Endodermal cell (in vitro differentiated cells): ENCODE data around the gene TRDN. TPM values are rescaled to one million over a fixed set of nuclear protein-coding genes. Genes with fewer than 3 reads are reported as not detected.

Experiments used
- DNase-seq: peaks from one replicate; pipeline ENCODE4 v3.0.0-alpha.2; 2017
- H3K27ac ChIP-seq: 2 replicates; pipeline ENCODE4 v1.5.1; 2013; ENCODE audit warnings: mild to moderate bottlenecking, low read depth, low read length, moderate library complexity
- H3K27me3 ChIP-seq: 2 replicates; pipeline ENCODE4 v1.6.1; 2013; ENCODE audit warnings: mild to moderate bottlenecking, low read length, moderate library complexity; ENCODE audit not compliant: insufficient read depth, control insufficient read depth, poor library complexity, severe bottlenecking
- H3K36me3 ChIP-seq: 2 replicates; pipeline ENCODE4 v1.7.0; 2013; ENCODE audit warnings: mild to moderate bottlenecking, low read length, moderate library complexity; ENCODE audit not compliant: control insufficient read depth, insufficient read depth
- H3K4me1 ChIP-seq: one replicate; pipeline ENCODE4 v1.7.0; 2013; ENCODE audit warnings: low read length; ENCODE audit not compliant: control insufficient read depth, insufficient read depth
- H3K4me3 ChIP-seq: 2 replicates; pipeline ENCODE4 v1.5.1; 2013; ENCODE audit warnings: mild to moderate bottlenecking, low read length, moderate library complexity
- H3K9ac ChIP-seq: 2 replicates; pipeline ENCODE4 v1.6.1; 2013; ENCODE audit warnings: mild to moderate bottlenecking, low read length, moderate library complexity; ENCODE audit not compliant: poor library complexity, severe bottlenecking; ENCODE audit errors: extremely low read depth
- H3K9me3 ChIP-seq: 2 replicates; pipeline ENCODE4 v1.6.1; 2013; ENCODE audit warnings: mild to moderate bottlenecking, low read length, moderate library complexity; ENCODE audit not compliant: control insufficient read depth
- H3K27ac Mint-ChIP-seq: 2 replicates; pipeline ENCODE4 v1.8.0; 2020; ENCODE audit warnings: mixed read lengths
- H3K27me3 Mint-ChIP-seq: 2 replicates; pipeline ENCODE4 v1.8.0; 2021; ENCODE audit warnings: mild to moderate bottlenecking, mixed read lengths; ENCODE audit not compliant: insufficient read depth
- H3K36me3 Mint-ChIP-seq: 2 replicates; pipeline ENCODE4 v1.8.0; 2020; ENCODE audit warnings: low read depth, mixed read lengths
- H3K4me1 Mint-ChIP-seq: 2 replicates; pipeline ENCODE4 v1.8.0; 2020; ENCODE audit warnings: mixed read lengths
- H3K4me3 Mint-ChIP-seq: 2 replicates; pipeline ENCODE4 v1.8.0; 2020; ENCODE audit warnings: mild to moderate bottlenecking, moderate library complexity, mixed read lengths
- H3K9me3 Mint-ChIP-seq: 2 replicates; pipeline ENCODE4 v1.8.0; 2020; ENCODE audit warnings: mild to moderate bottlenecking, mixed read lengths
- CTCF ChIP-seq: fragments of 200-600 bp; sonication (generic); conservative IDR thresholded peaks from 2 replicates; pipeline ENCODE4 v1.5.0; 2021; ENCODE audit warnings: antibody characterized with exemption, mild to moderate bottlenecking
- WGBS, 2 experiments: methylation state at CpG; one replicate each; pipeline versions ENCODE4 v1.1.5 to v1.1.7; 2013; ENCODE audit warnings: missing lambda C conversion rate in 2 of 2, mixed read lengths in 1 of 2; ENCODE audit not compliant: insufficient coverage in 1 of 2, insufficient read length in 1 of 2; 5-methylcytosine and 5-hydroxymethylcytosine counted together
- total RNA-seq, 2 donors: library from RNA; stranded (reverse); fragmentation: NEBNext Ultra II Directional in 1 of 2; extraction: Animal tissue kit (Norgen Biotek cat#: 25700) in 1 of 2; gene quantifications; 2 replicates in 1 of 2; 3 replicates in 1 of 2; pipeline ENCODE4 v1.2.1, GENCODE V29; 2021

Gene TRDN
- total RNA-seq, 2 donors from 2014 or later = 74.4 to 136 TPM

GRCh38 chr6:123635567-123635966, 1.2 kb downstream of the TRDN start:
- Histone ChIP-seq H3K27ac (no peak overlapping the region), H3K9ac (no peak overlapping the region), H3K9me3 (no peaks in the 10 kb centered on the region), H3K4me3 (peak overlapping the region; percentile 67), H3K4me1 (peaks cover 12% of the 10 kb centered on the region), H3K27me3 (no peaks in the 10 kb centered on the region), H3K36me3 (no peaks in the 10 kb centered on the region)
- TF ChIP-seq CTCF = no peak
- Mint-ChIP-seq H3K36me3 (no peaks in the 10 kb centered on the region), H3K27me3 (no peaks in the 10 kb centered on the region), H3K4me3 (peak overlapping the region; percentile 51), H3K27ac (no peak overlapping the region), H3K4me1 (peaks cover 45% of the 10 kb centered on the region), H3K9me3 (no peaks in the 10 kb centered on the region)
- no peak for DNase-seq
- WGBS, 2 experiments = no CpG with 5 or more reads among the region's 1 CpG

- no peaks in the 10 kb centered on the region for H3K9me3 Mint-ChIP-seq
- whole genome bisulfite sequencing, 2 experiments = 77% methylated on average over 1 of the region's 1 CpG; no CpG with 5 or more reads in 1 of the 2 experiments
These were observed 1.6 kb downstream of the TRDN start for GRCh38 chr6:123635144-123635543.

GRCh38 chr6:123632641-123633040, 4.1 kb downstream of the TRDN start:
- Histone ChIP-seq H3K9me3 (no peaks in the 10 kb centered on the region), H3K4me3 (no peak overlapping the region), H3K36me3 (no peaks in the 10 kb centered on the region), H3K27me3 (no peaks in the 10 kb centered on the region), H3K4me1 (peaks cover 4% of the 10 kb centered on the region), H3K27ac (no peak overlapping the region), H3K9ac (no peak overlapping the region)
- no peaks in the 10 kb centered on the region for H3K27me3 Mint-ChIP-seq
- H3K9me3 Mint-ChIP-seq = no peaks in the 10 kb centered on the region
- TF ChIP-seq CTCF = no peak
- DNase-seq = no peak
- H3K4me1 Mint-ChIP-seq = peaks cover 44% of the 10 kb centered on the region
- peak overlapping the region; percentile 31 for H3K27ac Mint-ChIP-seq
- 88 to 96% methylated on average over 1 to 4 of the region's 4 CpGs for WGBS, 2 experiments
- no peak overlapping the region for H3K4me3 Mint-ChIP-seq
- H3K36me3 Mint-ChIP-seq = no peaks in the 10 kb centered on the region

More at GRCh38 chr6:123635144-123635543, 1.6 kb downstream of the TRDN start:
- H3K27me3 ChIP-seq = no peaks in the 10 kb centered on the region
- no peak for TF ChIP-seq CTCF
- peak overlapping the region; percentile 67 for H3K4me3 ChIP-seq
- H3K9ac ChIP-seq = no peak overlapping the region
- H3K27me3 Mint-ChIP-seq = no peaks in the 10 kb centered on the region
- no peaks in the 10 kb centered on the region for H3K36me3 Mint-ChIP-seq
- H3K4me3 Mint-ChIP-seq = peak overlapping the region; percentile 51
- no peaks in the 10 kb centered on the region for H3K9me3 ChIP-seq
- H3K27ac Mint-ChIP-seq = peak overlapping the region; percentile 70
- H3K36me3 ChIP-seq = no peaks in the 10 kb centered on the region
- peaks cover 43% of the 10 kb centered on the region for H3K4me1 Mint-ChIP-seq
- no peak for DNase-seq
- peaks cover 12% of the 10 kb centered on the region for H3K4me1 ChIP-seq
- H3K27ac ChIP-seq = no peak overlapping the region
